Liver (tissue), 9 donors: ENCODE results near the gene RCOR1. TPM values are rescaled to one million over a fixed set of nuclear protein-coding genes. Genes with fewer than 3 reads are reported as not detected.
A peak's percentile ranks its signal among the peaks of the same experiment; 100 is the strongest.

Source experiments
- DNase-seq: peaks from one replicate; pipeline ENCODE4 v3.0.0-alpha.2; 2017; ENCODE audit warnings: low spot score
- H3K27ac ChIP-seq, 2 donors: one replicate each; pipeline ENCODE4 v1.7.0; 2013; ENCODE audit warnings: inconsistent platforms in 2 of 2, low read length in 2 of 2, control low read depth in 1 of 2, low read depth in 1 of 2, mild to moderate bottlenecking in 1 of 2
- H3K27me3 ChIP-seq, 4 donors: one replicate each; pipeline versions ENCODE4 v1.6.1 to v1.7.0; 2013; ENCODE audit warnings: low read length in 3 of 4, inconsistent platforms in 1 of 4, mild to moderate bottlenecking in 1 of 4, moderate library complexity in 1 of 4; ENCODE audit not compliant: control insufficient read depth in 4 of 4, insufficient read depth in 4 of 4
- H3K36me3 ChIP-seq, 4 donors: one replicate each; pipeline versions ENCODE4 v1.6.1 to v1.7.0; 2013; ENCODE audit warnings: low read length in 3 of 4, mild to moderate bottlenecking in 3 of 4, low read depth in 1 of 4, moderate library complexity in 1 of 4; ENCODE audit not compliant: control insufficient read depth in 4 of 4, insufficient read depth in 3 of 4
- H3K4me1 ChIP-seq, 4 donors: one replicate each; pipeline versions ENCODE4 v1.6.1 to v1.7.0; 2013; ENCODE audit warnings: low read length in 3 of 4, mild to moderate bottlenecking in 3 of 4, moderate library complexity in 1 of 4; ENCODE audit not compliant: control insufficient read depth in 4 of 4, insufficient read depth in 4 of 4
- H3K4me3 ChIP-seq, 3 donors: one replicate each; pipeline versions ENCODE4 v1.6.1 to v1.7.0; 2013; ENCODE audit warnings: low read length in 3 of 3, control low read depth in 1 of 3, low read depth in 1 of 3, mild to moderate bottlenecking in 1 of 3
- H3K9ac ChIP-seq, 2 donors: one replicate each; pipeline ENCODE4 v1.7.0; 2013; ENCODE audit warnings: low read length in 2 of 2, mild to moderate bottlenecking in 2 of 2, moderate library complexity in 2 of 2, control low read depth in 1 of 2, low read depth in 1 of 2
- H3K9me3 ChIP-seq, 4 donors: one replicate each; pipeline versions ENCODE4 v1.6.1 to v1.7.0; 2013; ENCODE audit warnings: low read length in 3 of 4; ENCODE audit not compliant: control insufficient read depth in 4 of 4
- EGR1 ChIP-seq, 2 donors: IDR thresholded peaks; 2 replicates each; pipeline ENCODE4 v1.6.1; 2016 to 2018; ENCODE audit warnings: antibody characterized with exemption in 2 of 2, low read depth in 2 of 2
- FOXA2 ChIP-seq: IDR thresholded peaks from 2 replicates; pipeline ENCODE4 v1.6.1; 2016; ENCODE audit warnings: antibody characterized with exemption
- HNF4A ChIP-seq, 2 donors: conservative IDR thresholded peaks; 2 replicates each; pipeline ENCODE4 v1.6.1; 2016; ENCODE audit warnings: antibody characterized with exemption in 2 of 2, mild to moderate bottlenecking in 2 of 2
- HNF4G ChIP-seq: IDR thresholded peaks from 2 replicates; pipeline ENCODE4 v1.6.1; 2016; ENCODE audit warnings: antibody characterized with exemption
- JUND ChIP-seq, 2 donors: IDR thresholded peaks; 2 replicates each; pipeline ENCODE4 v1.6.1; 2016; ENCODE audit warnings: antibody characterized with exemption in 2 of 2
- NR2F2 ChIP-seq: IDR thresholded peaks from 2 replicates; pipeline ENCODE4 v1.6.1; 2016; ENCODE audit warnings: antibody characterized with exemption
- RAD21 ChIP-seq, 2 donors: IDR thresholded peaks; 2 replicates each; pipeline ENCODE4 v1.6.1; 2016; ENCODE audit warnings: antibody characterized with exemption in 2 of 2, mild to moderate bottlenecking in 2 of 2
- REST ChIP-seq: IDR thresholded peaks from 2 replicates; pipeline ENCODE4 v1.6.1; 2016; ENCODE audit warnings: antibody characterized with exemption, mild to moderate bottlenecking
- RXRA ChIP-seq, 2 donors: IDR thresholded peaks; 2 replicates each; pipeline ENCODE4 v1.6.1; 2017 to 2018; ENCODE audit warnings: antibody characterized with exemption in 2 of 2, mild to moderate bottlenecking in 1 of 2
- SP1 ChIP-seq: IDR thresholded peaks from 2 replicates; pipeline ENCODE4 v1.6.1; 2018; ENCODE audit warnings: antibody characterized with exemption, mild to moderate bottlenecking
- TAF1 ChIP-seq: conservative IDR thresholded peaks from 2 replicates; pipeline ENCODE4 v1.6.1; 2016; ENCODE audit warnings: antibody characterized with exemption, mild to moderate bottlenecking
- YY1 ChIP-seq: IDR thresholded peaks from 2 replicates; pipeline ENCODE4 v1.6.1; 2016; ENCODE audit warnings: antibody characterized with exemption, mild to moderate bottlenecking
- WGBS: extraction: QIAGEN DNeasy Blood & Tissue Kit; methylation state at CpG from one replicate; pipeline ENCODE4 v1.1.7; 2013; 5-methylcytosine and 5-hydroxymethylcytosine counted together
- polyA plus RNA-seq, 2 donors: library from polyadenylated mRNA; stranded (reverse) in 1 of 2; unstranded in 1 of 2; fragments of 200-250 nt in 1 of 2; fragments of >200 nt in 1 of 2; fragmentation: Nextera tagmentation in 1 of 2; extraction: Ambion mirVana in 1 of 2; gene quantifications; one replicate each; pipeline versions ENCODE4 v1.2.1 to v1.2.3, GENCODE V29; 2013 to 2015
- total RNA-seq, 2 donors: library from RNA; depleted of rRNA; stranded (reverse); fragments of >200 nt; gene quantifications; one replicate each; pipeline ENCODE4 v1.2.3, GENCODE V29; 2014
- TF ChIP-seq, protein P1 (sequence below): fragments of 150-350 bp; IDR thresholded peaks from 2 replicates; pipeline ENCODE4 v1.5.1; 2017; ENCODE audit warnings: improper control_type of control experiment, low read depth, low read length; ENCODE audit not compliant: missing input control
- TF ChIP-seq, protein P2 (sequence below): IDR thresholded peaks from 2 replicates; pipeline ENCODE4 v1.6.1; 2016; ENCODE audit warnings: antibody characterized with exemption
- TF ChIP-seq, protein P3 (sequence below): IDR thresholded peaks from 2 replicates; pipeline ENCODE4 v1.6.1; 2016; ENCODE audit warnings: antibody characterized with exemption
- donor health status: healthy.
- donor health status: healthy.
- donor health status: healthy.
- donor health status: healthy.
- donor health status: healthy.

Gene RCOR1
- total and polyA plus RNA-seq, 4 donors: 4.2 to 17.0 (median 5.7) TPM

GRCh38 chr14:102593061-102593824 lies 794 bp downstream of the RCOR1 start:
- Histone ChIP-seq H3K4me3 (peak overlapping the region; percentile 67 to 99 (median 69)), H3K9me3 (no peaks in the 10 kb centered on the region), H3K9ac (peak overlapping the region; percentile 71 to 77), H3K36me3 (no peaks in the 10 kb centered on the region), H3K4me1 (peaks cover 4 to 13% (median 10%) of the 10 kb centered on the region in 4 donors), H3K27ac (peak overlapping the region; percentile 59 to 84), H3K27me3 (no peaks in the 10 kb centered on the region)
- under 1% methylated on average over 75 of the region's 75 CpGs for WGBS
- no peak for TF ChIP-seq TAF1
- TF ChIP-seq, protein P1, sequence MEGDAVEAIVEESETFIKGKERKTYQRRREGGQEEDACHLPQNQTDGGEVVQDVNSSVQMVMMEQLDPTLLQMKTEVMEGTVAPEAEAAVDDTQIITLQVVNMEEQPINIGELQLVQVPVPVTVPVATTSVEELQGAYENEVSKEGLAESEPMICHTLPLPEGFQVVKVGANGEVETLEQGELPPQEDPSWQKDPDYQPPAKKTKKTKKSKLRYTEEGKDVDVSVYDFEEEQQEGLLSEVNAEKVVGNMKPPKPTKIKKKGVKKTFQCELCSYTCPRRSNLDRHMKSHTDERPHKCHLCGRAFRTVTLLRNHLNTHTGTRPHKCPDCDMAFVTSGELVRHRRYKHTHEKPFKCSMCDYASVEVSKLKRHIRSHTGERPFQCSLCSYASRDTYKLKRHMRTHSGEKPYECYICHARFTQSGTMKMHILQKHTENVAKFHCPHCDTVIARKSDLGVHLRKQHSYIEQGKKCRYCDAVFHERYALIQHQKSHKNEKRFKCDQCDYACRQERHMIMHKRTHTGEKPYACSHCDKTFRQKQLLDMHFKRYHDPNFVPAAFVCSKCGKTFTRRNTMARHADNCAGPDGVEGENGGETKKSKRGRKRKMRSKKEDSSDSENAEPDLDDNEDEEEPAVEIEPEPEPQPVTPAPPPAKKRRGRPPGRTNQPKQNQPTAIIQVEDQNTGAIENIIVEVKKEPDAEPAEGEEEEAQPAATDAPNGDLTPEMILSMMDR: peak; percentile 38
- DNase-seq: peak; percentile 67

DNA sequence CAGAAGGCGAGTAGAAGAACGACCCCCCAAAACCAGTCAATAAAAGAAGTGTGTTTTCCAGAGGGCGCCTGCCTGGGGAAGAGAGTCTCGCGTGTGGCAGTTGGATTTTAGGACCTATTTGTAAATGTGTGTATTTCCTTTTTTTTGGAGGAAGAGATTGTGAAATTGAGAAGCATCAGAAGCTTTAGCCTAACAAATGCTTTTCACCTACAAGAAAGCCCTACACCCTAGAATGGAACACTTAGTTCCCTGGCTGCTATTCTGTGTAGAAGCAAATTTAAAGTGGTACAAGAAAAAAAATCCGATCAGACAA lies 1.3 kb downstream of the RCOR1 start:
- no peaks in the 10 kb centered on the region for H3K36me3 ChIP-seq
- peak overlapping the region; percentile 59 to 84 for H3K27ac ChIP-seq
- no peaks in the 10 kb centered on the region for H3K27me3 ChIP-seq
- H3K9me3 ChIP-seq: no peaks in the 10 kb centered on the region
- WGBS: 3% methylated on average over 6 of the region's 6 CpGs
- H3K4me3 ChIP-seq: peak overlapping the region; percentile 67 to 99 (median 69)
- H3K9ac ChIP-seq: peak overlapping the region; percentile 71 to 77
- no peak for DNase-seq
- H3K4me1 ChIP-seq: peaks cover 4 to 13% (median 10%) of the 10 kb centered on the region in 4 donors
- TF ChIP-seq HNF4G (no peak), NR2F2 (no peak), TAF1 (no peak), FOXA2 (no peak), SP1 (no peak), JUND (IDR thresholded peaks at IDR 0.05) (no peak), HNF4A (conservative IDR thresholded peaks at IDR 0.05) (no peak), YY1 (no peak), RXRA (IDR thresholded peaks at IDR 0.05) (no peak)

DNA sequence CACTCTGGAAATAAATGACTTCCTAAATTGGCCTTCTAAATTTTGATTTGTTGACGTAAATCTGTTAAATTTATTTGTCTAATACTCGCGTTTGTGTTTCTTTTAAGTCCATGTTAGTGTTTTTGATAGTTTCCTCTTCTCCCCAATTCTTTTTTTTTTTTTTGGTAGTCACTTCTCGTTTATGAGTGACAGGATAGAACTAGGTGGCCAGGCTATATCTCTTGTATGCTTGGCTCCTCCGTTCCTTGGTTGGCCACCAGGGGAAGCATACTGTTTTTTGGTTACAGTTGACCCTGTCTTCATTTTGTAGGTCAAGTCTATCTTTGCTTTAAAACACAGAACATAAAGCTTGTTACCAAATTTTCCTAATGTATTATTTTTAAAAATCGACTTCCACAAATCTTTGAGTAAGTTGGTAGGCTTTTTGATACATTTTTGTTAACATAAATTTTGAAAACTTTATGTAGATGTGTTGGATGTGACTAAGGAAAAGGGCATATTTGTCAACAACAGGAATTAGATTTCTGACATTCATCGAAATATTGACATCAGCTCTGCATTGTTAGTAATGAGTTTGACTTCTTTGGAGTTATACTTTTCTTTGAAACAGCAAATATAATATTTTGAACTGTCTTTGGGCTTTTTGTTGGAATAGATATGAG lies 2.2 kb downstream of the RCOR1 start:
- TF ChIP-seq RXRA (IDR thresholded peaks at IDR 0.05): peak; percentile 37 to 57
- TF ChIP-seq HNF4A (conservative IDR thresholded peaks at IDR 0.05): peak in 1 of 2 donors; percentile 24
- TF ChIP-seq, protein P2, sequence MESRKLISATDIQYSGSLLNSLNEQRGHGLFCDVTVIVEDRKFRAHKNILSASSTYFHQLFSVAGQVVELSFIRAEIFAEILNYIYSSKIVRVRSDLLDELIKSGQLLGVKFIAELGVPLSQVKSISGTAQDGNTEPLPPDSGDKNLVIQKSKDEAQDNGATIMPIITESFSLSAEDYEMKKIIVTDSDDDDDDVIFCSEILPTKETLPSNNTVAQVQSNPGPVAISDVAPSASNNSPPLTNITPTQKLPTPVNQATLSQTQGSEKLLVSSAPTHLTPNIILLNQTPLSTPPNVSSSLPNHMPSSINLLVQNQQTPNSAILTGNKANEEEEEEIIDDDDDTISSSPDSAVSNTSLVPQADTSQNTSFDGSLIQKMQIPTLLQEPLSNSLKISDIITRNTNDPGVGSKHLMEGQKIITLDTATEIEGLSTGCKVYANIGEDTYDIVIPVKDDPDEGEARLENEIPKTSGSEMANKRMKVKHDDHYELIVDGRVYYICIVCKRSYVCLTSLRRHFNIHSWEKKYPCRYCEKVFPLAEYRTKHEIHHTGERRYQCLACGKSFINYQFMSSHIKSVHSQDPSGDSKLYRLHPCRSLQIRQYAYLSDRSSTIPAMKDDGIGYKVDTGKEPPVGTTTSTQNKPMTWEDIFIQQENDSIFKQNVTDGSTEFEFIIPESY: no peak
- peak; percentile 71 to 78 for TF ChIP-seq RAD21 (IDR thresholded peaks at IDR 0.05)
- TF ChIP-seq JUND (IDR thresholded peaks at IDR 0.05): no peak
- TF ChIP-seq EGR1 (IDR thresholded peaks at IDR 0.05; ENCODE audit: low read depth in 2 of 2): no peak
- TF ChIP-seq NR2F2: peak; percentile 57
- peak; percentile 28 for TF ChIP-seq SP1
- TF ChIP-seq, protein P1: peak; percentile 82
- TF ChIP-seq, protein P3, sequence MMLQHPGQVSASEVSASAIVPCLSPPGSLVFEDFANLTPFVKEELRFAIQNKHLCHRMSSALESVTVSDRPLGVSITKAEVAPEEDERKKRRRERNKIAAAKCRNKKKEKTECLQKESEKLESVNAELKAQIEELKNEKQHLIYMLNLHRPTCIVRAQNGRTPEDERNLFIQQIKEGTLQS: no peak
- no peak for TF ChIP-seq REST
- TF ChIP-seq TAF1: no peak
- H3K27ac ChIP-seq: peak overlapping the region; percentile 19 to 59
- H3K27me3 ChIP-seq: no peaks in the 10 kb centered on the region
- 15% methylated on average over 7 of the region's 7 CpGs for WGBS
- H3K36me3 ChIP-seq: peaks cover 0 to 3% (median under 1%) of the 10 kb centered on the region in 4 donors
- peak; percentile 74 for DNase-seq
- H3K9ac ChIP-seq: peak overlapping the region; percentile 71 to 77
- H3K4me3 ChIP-seq: peak overlapping the region in 2 of 3 donors; percentile 26 to 99
- H3K9me3 ChIP-seq: no peaks in the 10 kb centered on the region
- H3K4me1 ChIP-seq: peaks cover 4 to 13% (median 10%) of the 10 kb centered on the region in 4 donors
